ENCODE data around the gene WDR1. TPM values are rescaled to one million over a fixed set of nuclear protein-coding genes. Genes with fewer than 3 reads are reported as not detected.

The WDR1 gene
- total RNA-seq, 1 experiment from 2014 or later: 367 TPM

- Histone ChIP-seq H4K91ac (ENCODE audit: insufficient read length, low read depth, low read length) (no peak overlapping the region), H3K79me2 (ENCODE audit: insufficient read depth, low read length) (no peaks in the 10 kb centered on the region), H3K79me1 (ENCODE audit: insufficient read depth, low read depth, low read length, poor library complexity, severe bottlenecking) (no peaks in the 10 kb centered on the region), H3K9ac (ENCODE audit: extremely low read depth, insufficient read length, low read length) (no peak overlapping the region), H2BK5ac (ENCODE audit: insufficient read length, low read length) (no peak overlapping the region), H3K56ac (ENCODE audit: insufficient read length, low read depth, low read length) (no peak overlapping the region), H4K20me1 (ENCODE audit: control insufficient read depth, insufficient read depth, insufficient read length) (no peaks in the 10 kb centered on the region), H3K27me3 (ENCODE audit: insufficient read depth, low read length) (no peaks in the 10 kb centered on the region), H3K27ac (ENCODE audit: insufficient read length, low read depth, low read length) (no peak overlapping the region), H2BK120ac (ENCODE audit: low read depth, low read length, poor library complexity, severe bottlenecking) (no peak overlapping the region), H3K4me2 (ENCODE audit: insufficient read depth, insufficient read length, low read length) (no peak overlapping the region), H2AFZ (ENCODE audit: low read length) (no peak overlapping the region), H2BK12ac (ENCODE audit: insufficient read length, low read depth, low read length) (no peak overlapping the region), H2BK15ac (ENCODE audit: low read depth, low read length) (no peak overlapping the region), H3T11ph (ENCODE audit: low read length) (no peak overlapping the region), H3K18ac (ENCODE audit: insufficient read length, low read depth, low read length) (no peak overlapping the region), H4K5ac (ENCODE audit: insufficient read length, low read depth, low read length) (no peak overlapping the region), H3K23ac (ENCODE audit: insufficient read length, low read depth, low read length) (no peak overlapping the region), H3K4me1 (ENCODE audit: insufficient read depth, low read length) (no peaks in the 10 kb centered on the region), H2AK5ac (ENCODE audit: insufficient read length, low read length) (no peak overlapping the region), H3K4ac (ENCODE audit: low read depth, low read length) (no peak overlapping the region), H2BK20ac (ENCODE audit: low read depth, low read length, poor library complexity, severe bottlenecking) (no peak overlapping the region), H3K9me3 (ENCODE audit: control insufficient read depth, low read depth, low read length) (no peaks in the 10 kb centered on the region), H3K23me2 (ENCODE audit: insufficient read length, low read depth, low read length, poor library complexity, severe bottlenecking) (no peaks in the 10 kb centered on the region), H3K14ac (ENCODE audit: insufficient read depth, low read length) (no peak overlapping the region), H4K8ac (replicated peaks; ENCODE audit: insufficient read length, low read depth, low read length) (no peak overlapping the region)
- TF ChIP-seq, protein P1, sequence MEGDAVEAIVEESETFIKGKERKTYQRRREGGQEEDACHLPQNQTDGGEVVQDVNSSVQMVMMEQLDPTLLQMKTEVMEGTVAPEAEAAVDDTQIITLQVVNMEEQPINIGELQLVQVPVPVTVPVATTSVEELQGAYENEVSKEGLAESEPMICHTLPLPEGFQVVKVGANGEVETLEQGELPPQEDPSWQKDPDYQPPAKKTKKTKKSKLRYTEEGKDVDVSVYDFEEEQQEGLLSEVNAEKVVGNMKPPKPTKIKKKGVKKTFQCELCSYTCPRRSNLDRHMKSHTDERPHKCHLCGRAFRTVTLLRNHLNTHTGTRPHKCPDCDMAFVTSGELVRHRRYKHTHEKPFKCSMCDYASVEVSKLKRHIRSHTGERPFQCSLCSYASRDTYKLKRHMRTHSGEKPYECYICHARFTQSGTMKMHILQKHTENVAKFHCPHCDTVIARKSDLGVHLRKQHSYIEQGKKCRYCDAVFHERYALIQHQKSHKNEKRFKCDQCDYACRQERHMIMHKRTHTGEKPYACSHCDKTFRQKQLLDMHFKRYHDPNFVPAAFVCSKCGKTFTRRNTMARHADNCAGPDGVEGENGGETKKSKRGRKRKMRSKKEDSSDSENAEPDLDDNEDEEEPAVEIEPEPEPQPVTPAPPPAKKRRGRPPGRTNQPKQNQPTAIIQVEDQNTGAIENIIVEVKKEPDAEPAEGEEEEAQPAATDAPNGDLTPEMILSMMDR (conservative IDR thresholded peaks at IDR 0.05): no peak
- Mint-ChIP-seq H3K27ac (no peak overlapping the region), H3K36me3 (ENCODE audit: insufficient read depth in 1 of 3, low read depth in 3 of 3) (no peaks in the 10 kb centered on the region), H3K4me1 (0 out of 4 replicates have a peak, but pooled peaks cover 0 to 2% of the 10 kb centered on the region in 2 experiments), H3K9me3 (peaks cover 0 to 12% of the 10 kb centered on the region in 2 experiments; a peak in 3 of 5 replicates), H3K4me3 (no peak overlapping the region), H3K27me3 (ENCODE audit: low read depth) (peaks cover 27% of the 10 kb centered on the region)
- DNase-seq: no peak
- no CpG with 5 or more reads among the region's 5 CpGs for WGBS (ENCODE audit: extremely low coverage, insufficient read length, low lambda C conversion rate)
Measured at GRCh38 chr4:10134141-10134540, 17.5 kb upstream of the WDR1 start.

Measured in H9 (cell line).